Tibial nerve (tissue), 4 donors: ENCODE data around the gene CCDC144A. TPM values are rescaled to one million over a fixed set of nuclear protein-coding genes. Genes with fewer than 3 reads are reported as not detected.
"Not testable (repeated sequence)": the region's sequence is repeated elsewhere in the genome, so short reads cannot be mapped to it uniquely, and the experiment has no call there.

Experiments
- DNase-seq, 2 donors: peaks; one replicate each; pipeline ENCODE4 v3.0.0-alpha.2; 2019; ENCODE audit warnings: low spot score in 2 of 2
- H3K27ac ChIP-seq, 4 donors: fragments of 200-600 bp; sonication (generic) in 3 of 4; one replicate each; pipeline ENCODE4 v1.5.1; 2017 to 2019; ENCODE audit warnings: mild to moderate bottlenecking in 1 of 4
- H3K27me3 ChIP-seq, 2 donors: fragments of 200-600 bp; sonication (generic) in 1 of 2; one replicate each; pipeline versions ENCODE4 v1.5.1 to v1.6.0; 2017 to 2019
- H3K36me3 ChIP-seq, 3 donors: fragments of 200-600 bp; sonication (generic); one replicate each; pipeline ENCODE4 v1.5.1; 2018 to 2019
- H3K4me1 ChIP-seq, 4 donors: fragments of 200-600 bp; sonication (generic) in 3 of 4; one replicate each; pipeline ENCODE4 v1.5.1; 2017 to 2019
- H3K4me3 ChIP-seq, 4 donors: fragments of 200-600 bp; sonication (generic) in 3 of 4; one replicate each; pipeline ENCODE4 v1.5.1; 2017 to 2019; ENCODE audit warnings: mild to moderate bottlenecking in 1 of 4, moderate library complexity in 1 of 4
- H3K9me3 ChIP-seq, 4 donors: fragments of 200-600 bp; sonication (generic) in 3 of 4; one replicate each; pipeline ENCODE4 v1.5.1; 2017 to 2019
- CTCF ChIP-seq, 5 experiments: fragments of 200-600 bp in 3 of 5; fragments of 450-650 bp in 2 of 5; sonication (generic) in 3 of 5; IDR thresholded peaks; one replicate each; pipeline ENCODE4 v1.5.1; 2016 to 2019; ENCODE audit warnings: antibody characterized with exemption in 5 of 5, mild to moderate bottlenecking in 3 of 5, moderate library complexity in 2 of 5
- EP300 ChIP-seq, 2 donors: sonication (generic); formaldehyde crosslinking; IDR thresholded peaks; one replicate each; pipeline ENCODE4 v1.6.1; 2017; ENCODE audit warnings: antibody characterized with exemption in 2 of 2, mild to moderate bottlenecking in 1 of 2
- POLR2A ChIP-seq, 2 donors: fragments of 450-650 bp; IDR thresholded peaks; one replicate each; pipeline ENCODE4 v1.6.1; 2017; ENCODE audit warnings: antibody characterized with exemption in 2 of 2, mild to moderate bottlenecking in 2 of 2, moderate library complexity in 2 of 2
- WGBS, 2 donors: methylation state at CpG; one replicate each; pipeline ENCODE4 v1.1.5; 2018; 5-methylcytosine and 5-hydroxymethylcytosine counted together
- total RNA-seq, 4 donors: library from RNA; depleted of rRNA; stranded (reverse); fragments of >200 nt; gene quantifications; one replicate each; pipeline ENCODE4 v1.1.0, GENCODE V29; 2016

The CCDC144A gene
- 10 to 100 TPM in 1 of 4 donors, 1 to 10 TPM in 3; 5.1 to 27.3 (median 5.6) TPM for total RNA-seq

- H3K9me3 ChIP-seq, H3K27me3 ChIP-seq, H3K4me1 ChIP-seq, H3K27ac ChIP-seq, H3K36me3 ChIP-seq: not testable (repeated sequence)
- WGBS, 2 donors = 70 to 75% methylated on average over 8 to 17 of the region's 33 CpGs
- H3K4me3 ChIP-seq = peak within 1 kb of the TSS in 1 of 4 donors; percentile 45
- peak in 1 of 2 donors; percentile 51 for DNase-seq
- peak in 4 of 5 experiments; percentile 21 to 48 (median 36) for TF ChIP-seq CTCF (IDR thresholded peaks at IDR 0.05)
Observed at GRCh38 chr17:16689731-16690281, at the start of gene CCDC144A. CCDC144A (plus strand) TSS chr17:16690241; CDS start chr17:16690401, 160 bp downstream.

GRCh38 chr17:16649585-16649984 lies 40.5 kb upstream of the CCDC144A start:
- H3K4me3 ChIP-seq = no peak overlapping the region
- H3K9me3 ChIP-seq = no peaks in the 10 kb centered on the region
- TF ChIP-seq EP300 (IDR thresholded peaks at IDR 0.05) = no peak
- TF ChIP-seq POLR2A (IDR thresholded peaks at IDR 0.05) = no peak
- no peak for TF ChIP-seq CTCF (IDR thresholded peaks at IDR 0.05)
- peaks cover 0 to 25% (median 0%) of the 10 kb centered on the region in 4 donors for H3K4me1 ChIP-seq
- H3K36me3 ChIP-seq = peaks cover 0 to 15% (median 0%) of the 10 kb centered on the region in 3 donors
- no peak for DNase-seq
- H3K27me3 ChIP-seq = no peaks in the 10 kb centered on the region
- H3K27ac ChIP-seq = no peak overlapping the region
- 88 to 91% methylated on average over 3 of the region's 3 CpGs for WGBS, 2 donors

GRCh38 chr17:16652252-16652651 lies 37.8 kb upstream of the CCDC144A start:
- H3K4me3 ChIP-seq = no peak overlapping the region
- no peak for DNase-seq
- H3K27me3 ChIP-seq = no peaks in the 10 kb centered on the region
- TF ChIP-seq POLR2A (IDR thresholded peaks at IDR 0.05) (no peak), EP300 (IDR thresholded peaks at IDR 0.05) (no peak), CTCF (IDR thresholded peaks at IDR 0.05) (no peak)
- peaks cover 0 to under 1% (median 0%) of the 10 kb centered on the region in 3 donors for H3K36me3 ChIP-seq
- 68 to 80% methylated on average over 4 of the region's 4 CpGs for WGBS, 2 donors
- H3K27ac ChIP-seq = peak overlapping the region in 2 of 4 donors; percentile 89 to 94
- peaks cover 0 to 25% (median 0%) of the 10 kb centered on the region in 4 donors for H3K4me1 ChIP-seq
- no peaks in the 10 kb centered on the region for H3K9me3 ChIP-seq

- TF ChIP-seq EP300 (IDR thresholded peaks at IDR 0.05) (no peak), POLR2A (IDR thresholded peaks at IDR 0.05) (no peak), CTCF (IDR thresholded peaks at IDR 0.05) (no peak)
- Histone ChIP-seq H3K27me3 (no peaks in the 10 kb centered on the region), H3K4me1 (peaks cover 0 to 25% (median 0%) of the 10 kb centered on the region in 4 donors), H3K4me3 (peak overlapping the region; percentile 66 to 93 (median 78)), H3K36me3 (no peaks in the 10 kb centered on the region), H3K9me3 (no peaks in the 10 kb centered on the region), H3K27ac (peak overlapping the region; percentile 89 to 97 (median 93))
- DNase-seq = no peak
- 2 to 8% methylated on average over 8 of the region's 8 CpGs for WGBS, 2 donors
Observed at GRCh38 chr17:16652847-16653366, 37.1 kb upstream of the CCDC144A start.

- WGBS, 2 donors = 1% methylated on average over 35 to 48 of the region's 55 CpGs
- peak within 1 kb of the TSS; percentile 89 to 97 (median 93) for H3K27ac ChIP-seq
- TF ChIP-seq EP300 (IDR thresholded peaks at IDR 0.05) (peak; percentile 90 to 93), POLR2A (IDR thresholded peaks at IDR 0.05) (peak in 1 of 2 donors; percentile 74), CTCF (IDR thresholded peaks at IDR 0.05) (peak in 2 of 5 experiments; percentile 19 to 40)
Observed at GRCh38 chr17:16653367-16654041, 36.5 kb upstream of the CCDC144A start, which contains the start of gene ZNF624. ZNF624 (minus strand) TSS chr17:16653850.

More at GRCh38 chr17:16653367-16654041, 36.5 kb upstream of the CCDC144A start, which contains the start of gene ZNF624:
- H3K4me3 ChIP-seq = peak within 1 kb of the TSS; percentile 66 to 93 (median 78)
- H3K27me3 ChIP-seq = no peaks in the 10 kb centered on the region
- peaks cover 0 to 25% (median 0%) of the 10 kb centered on the region in 4 donors for H3K4me1 ChIP-seq
- DNase-seq = peak; percentile 87
- no peaks in the 10 kb centered on the region for H3K9me3 ChIP-seq
- no peaks in the 10 kb centered on the region for H3K36me3 ChIP-seq
